GM12891 (cell line): ENCODE measurements around the gene SAT1.

Experiments
- PAX5 ChIP-seq: IDR thresholded peaks from 2 replicates; pipeline ENCODE4 v1.6.1; 2011; ENCODE audit warnings: low read length, moderate library complexity, mild to moderate bottlenecking; ENCODE audit not compliant: insufficient read depth, severe bottlenecking
- POLR2A ChIP-seq: IDR thresholded peaks from 2 replicates; pipeline ENCODE4 v1.6.1; 2011; ENCODE audit warnings: low read depth, low read length, control low read depth
- POLR2AphosphoS5 ChIP-seq: IDR thresholded peaks from 2 replicates; pipeline ENCODE4 v1.6.1; 2011; ENCODE audit warnings: low read depth, low read length, control low read depth
- SPI1 ChIP-seq: IDR thresholded peaks from 2 replicates; pipeline ENCODE4 v1.6.1; 2011; ENCODE audit warnings: low read depth, low read length, control low read depth

DNA sequence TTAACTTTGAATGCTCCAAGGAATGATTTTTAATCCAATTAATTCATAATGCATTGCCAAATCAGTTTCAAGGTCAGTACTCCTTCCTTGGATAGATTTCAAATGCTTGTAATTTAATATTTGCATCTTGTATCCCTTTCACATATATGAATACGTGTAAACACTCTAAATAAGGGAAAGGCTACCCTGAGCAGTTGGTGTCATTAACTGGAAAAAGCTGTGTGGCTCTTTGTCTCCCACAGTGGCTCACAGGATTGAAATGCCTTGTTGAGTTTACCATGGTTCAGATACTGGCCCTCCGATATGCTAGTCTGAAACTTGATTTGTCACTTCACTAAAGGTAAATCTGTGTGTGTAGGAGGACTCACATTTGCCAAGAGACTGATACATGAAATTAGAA lies 23.2 kb upstream of the SAT1 start:
- no peak for TF ChIP-seq POLR2A
- TF ChIP-seq POLR2AphosphoS5 = no peak
- no peak for TF ChIP-seq PAX5
- no peak for TF ChIP-seq SPI1
